Measurements from ENCODE around the gene GJC2. TPM values are rescaled to one million over a fixed set of nuclear protein-coding genes. Genes with fewer than 3 reads are reported as not detected.

Gene GJC2
- polyA plus RNA-seq, 1 of the 3 experiments (the other 2 are of a cell fraction): 0.92 TPM

GRCh38 chr1:228175316-228176023 is 25.7 kb downstream of the GJC2 start:
- H3K9me3 ChIP-seq: no peaks in the 10 kb centered on the region
- DNase-seq: no peak
- no peak overlapping the region for H2AFZ ChIP-seq (ENCODE audit: low read depth)
- H3K9me2 ChIP-seq: no peaks in the 10 kb centered on the region
- peaks cover 0 to 6% of the 10 kb centered on the region in 2 experiments; a peak in 1 of 4 replicates for H3K4me1 ChIP-seq (ENCODE audit: control insufficient read depth in 1 of 2, insufficient read depth in 2 of 2, low read depth in 1 of 2, low read length in 1 of 2)
- H3K79me2 ChIP-seq (ENCODE audit: insufficient read depth): peaks cover 3% of the 10 kb centered on the region; the same call in 1 of the 2 replicates
- no peaks in the 10 kb centered on the region for H3K27me3 ChIP-seq (ENCODE audit: insufficient read depth)
- H3K27ac ChIP-seq (ENCODE audit: low read depth in 2 of 2, low read length in 1 of 2): no peak overlapping the region; a peak in 1 of 4 replicates
- ChIA-PET POLR2A (no interaction called here), CTCF (interaction anchor here (1.1 to 9.1 kb wide), 3 partner anchors 10 to 39 kb away, joined by 3 to 54 read pairs (median 4); partner anchors contain the start of gene IBA57)
- peaks cover 0 to 2% of the 10 kb centered on the region in 2 experiments for H3K36me3 ChIP-seq (replicated peaks in 1 of 2; ENCODE audit: control insufficient read depth in 1 of 2, insufficient read depth in 2 of 2, low read length in 1 of 2)
- 85% methylated on average over 17 of the region's 18 CpGs for WGBS (ENCODE audit: low lambda C conversion rate)
- H3K9ac ChIP-seq: no peak overlapping the region
- H4K20me1 ChIP-seq (ENCODE audit: insufficient read depth): no peaks in the 10 kb centered on the region
- H3K4me2 ChIP-seq: no peak overlapping the region
- H3K4me3 ChIP-seq (ENCODE audit: low read depth in 2 of 2, low read length in 1 of 2): no peak overlapping the region
- TF ChIP-seq SIN3A (IDR thresholded peaks at IDR 0.05; ENCODE audit: borderline replicate concordance, low read depth, low read length) (no peak), RCOR1 (IDR thresholded peaks at IDR 0.05; ENCODE audit: low read length) (no peak), RFX5 (IDR thresholded peaks at IDR 0.05; ENCODE audit: low read length) (no peak), YY1 (IDR thresholded peaks at IDR 0.05; ENCODE audit: low read depth) (no peak), POLR2AphosphoS5 (IDR thresholded peaks at IDR 0.05; ENCODE audit: low read depth, low read length) (no peak), NRF1 (IDR thresholded peaks at IDR 0.05; ENCODE audit: low read depth, low read length) (no peak), RXRA (IDR thresholded peaks at IDR 0.05; ENCODE audit: borderline replicate concordance, low read depth) (no peak), GABPA (IDR thresholded peaks at IDR 0.05; ENCODE audit: low read depth) (no peak), FOSL2 (IDR thresholded peaks at IDR 0.05; ENCODE audit: borderline replicate concordance, low read depth) (no peak)
- H3F3A ChIP-seq (replicated peaks; ENCODE audit: insufficient read depth): peaks cover 9% of the 10 kb centered on the region

GRCh38 chr1:228176024-228176395 is 26.3 kb downstream of the GJC2 start:
- no peak overlapping the region for H3K4me2 ChIP-seq
- CTCF ChIA-PET: interaction anchor here (1.4 to 9.1 kb wide), 2 partner anchors 10 to 171 kb away, joined by 3 to 54 read pairs; partner anchors contain the start of gene IBA57
- H3K4me3 ChIP-seq (ENCODE audit: low read depth in 2 of 2, low read length in 1 of 2): no peak overlapping the region
- no peak for TF ChIP-seq POLR2AphosphoS5 (IDR thresholded peaks at IDR 0.05; ENCODE audit: low read depth, low read length)
- no peak for TF ChIP-seq FOXM1 (IDR thresholded peaks at IDR 0.05; ENCODE audit: low read depth)
- TF ChIP-seq NRF1 (IDR thresholded peaks at IDR 0.05; ENCODE audit: low read depth, low read length): no peak
- TF ChIP-seq RCOR1 (IDR thresholded peaks at IDR 0.05; ENCODE audit: low read length): no peak
- TF ChIP-seq TCF12 (IDR thresholded peaks at IDR 0.05): no peak
- TF ChIP-seq RFX5 (IDR thresholded peaks at IDR 0.05; ENCODE audit: low read length): no peak
- TF ChIP-seq NFIC (IDR thresholded peaks at IDR 0.05; ENCODE audit: borderline replicate concordance): no peak
- no peak for TF ChIP-seq ZBTB33 (IDR thresholded peaks at IDR 0.05; ENCODE audit: borderline replicate concordance, low read depth)
- TF ChIP-seq CTCF (IDR thresholded peaks at IDR 0.05): no peak
- TF ChIP-seq SIN3A (IDR thresholded peaks at IDR 0.05; ENCODE audit: borderline replicate concordance, low read depth, low read length): no peak
- no peak for TF ChIP-seq FOXJ3 (CRISPR knock-in tag; IDR thresholded peaks at IDR 0.05)
- no peak for TF ChIP-seq ELF1 (IDR thresholded peaks at IDR 0.05)
- TF ChIP-seq USF2 (IDR thresholded peaks at IDR 0.05; ENCODE audit: borderline replicate concordance, low read depth, low read length): no peak
- no peak for TF ChIP-seq GATA2 (CRISPR knock-in tag; IDR thresholded peaks at IDR 0.05)
- H3K9me2 ChIP-seq: no peaks in the 10 kb centered on the region
- H4K20me1 ChIP-seq (ENCODE audit: insufficient read depth): no peaks in the 10 kb centered on the region
- peaks cover 0 to 2% of the 10 kb centered on the region in 2 experiments for H3K36me3 ChIP-seq (replicated peaks in 1 of 2; ENCODE audit: control insufficient read depth in 1 of 2, insufficient read depth in 2 of 2, low read length in 1 of 2)
- H3K9me3 ChIP-seq: no peaks in the 10 kb centered on the region
- no peaks in the 10 kb centered on the region for H3K27me3 ChIP-seq (ENCODE audit: insufficient read depth)
- peaks cover 11% of the 10 kb centered on the region for H3F3A ChIP-seq (replicated peaks; ENCODE audit: insufficient read depth)
- H3K9ac ChIP-seq: no peak overlapping the region
- no peak for DNase-seq
- H2AFZ ChIP-seq (ENCODE audit: low read depth): no peak overlapping the region
- H3K27ac ChIP-seq (ENCODE audit: low read depth in 2 of 2, low read length in 1 of 2): no peak overlapping the region
- POLR2A ChIA-PET: no interaction called here
- WGBS (ENCODE audit: low lambda C conversion rate): 100% methylated on average over 1 of the region's 4 CpGs
- H3K79me2 ChIP-seq (ENCODE audit: insufficient read depth): peaks cover 3% of the 10 kb centered on the region; the same call in 1 of the 2 replicates
- H3K4me1 ChIP-seq (ENCODE audit: control insufficient read depth in 1 of 2, insufficient read depth in 2 of 2, low read depth in 1 of 2, low read length in 1 of 2): peaks cover 0 to 6% of the 10 kb centered on the region in 2 experiments; a peak in 1 of 4 replicates
